HG03039 (cell line): ENCODE data around the gene GALNT6.
A peak's percentile ranks its signal among the peaks of the same experiment; 100 is the strongest.
"Not testable (repeated sequence)": the region's sequence is repeated elsewhere in the genome, so short reads cannot be mapped to it uniquely, and the experiment has no call there.

Source experiments
- ATAC-seq: cut with Tn5 transposase; IDR thresholded peaks from one replicate; pipeline ENCODE4 v1.9.1; 2021; ENCODE audit warnings: mild to moderate bottlenecking, moderate library complexity; ENCODE audit not compliant: unreplicated experiment

Gene GALNT6

DNA sequence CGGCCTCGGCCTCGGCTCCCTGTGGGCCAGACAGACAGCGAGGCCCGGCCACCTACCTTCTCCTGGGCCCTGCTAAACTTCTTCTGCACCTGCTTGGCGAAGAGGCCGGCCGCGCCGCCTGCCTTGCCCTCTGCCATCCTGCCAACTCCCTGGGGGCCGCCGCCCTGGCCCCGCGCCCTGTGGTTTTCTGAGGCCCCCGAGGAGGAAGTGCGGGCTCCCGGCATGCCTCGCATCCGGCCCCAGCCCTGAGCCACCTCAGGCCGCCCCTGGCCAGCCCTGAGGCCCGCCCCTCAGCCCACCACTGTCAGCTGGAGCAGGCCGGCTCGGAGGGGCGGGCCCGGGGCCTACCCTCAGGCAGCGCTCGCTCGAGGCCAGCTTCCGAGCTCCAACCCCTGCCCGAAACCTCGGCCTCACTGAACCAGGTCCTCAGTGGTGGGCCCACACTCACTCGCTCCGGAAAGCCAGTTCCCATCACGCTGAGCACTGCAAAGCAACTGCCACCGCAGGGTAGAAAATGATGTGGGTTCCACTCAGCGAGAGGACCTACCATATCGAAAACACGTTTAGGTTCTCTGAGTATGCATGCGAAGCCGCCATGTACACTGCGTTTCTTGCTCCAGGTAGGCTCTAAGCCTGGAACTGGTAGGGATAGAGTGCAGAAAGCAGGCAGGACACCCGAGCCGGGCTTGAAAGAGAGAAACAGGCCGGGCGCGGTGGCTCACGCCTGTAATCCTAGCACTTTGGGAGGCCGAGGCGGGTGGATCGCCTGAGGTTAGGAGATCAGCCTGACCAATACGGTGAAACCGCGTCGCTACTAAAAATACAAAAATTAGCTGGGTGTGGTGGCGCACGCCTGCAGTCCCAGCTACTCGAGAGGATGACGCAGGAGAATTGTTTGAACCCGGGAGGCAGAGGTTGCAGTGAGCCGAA is 67.0 kb downstream of the GALNT6 start, which contains the start of gene BIN2:
Gene BIN2, minus strand, starts transcription at position 209 of the 930 bp plus-strand sequence. Its CDS starts 72 bp downstream, at position 137.
- ATAC-seq: peak; percentile 42

DNA sequence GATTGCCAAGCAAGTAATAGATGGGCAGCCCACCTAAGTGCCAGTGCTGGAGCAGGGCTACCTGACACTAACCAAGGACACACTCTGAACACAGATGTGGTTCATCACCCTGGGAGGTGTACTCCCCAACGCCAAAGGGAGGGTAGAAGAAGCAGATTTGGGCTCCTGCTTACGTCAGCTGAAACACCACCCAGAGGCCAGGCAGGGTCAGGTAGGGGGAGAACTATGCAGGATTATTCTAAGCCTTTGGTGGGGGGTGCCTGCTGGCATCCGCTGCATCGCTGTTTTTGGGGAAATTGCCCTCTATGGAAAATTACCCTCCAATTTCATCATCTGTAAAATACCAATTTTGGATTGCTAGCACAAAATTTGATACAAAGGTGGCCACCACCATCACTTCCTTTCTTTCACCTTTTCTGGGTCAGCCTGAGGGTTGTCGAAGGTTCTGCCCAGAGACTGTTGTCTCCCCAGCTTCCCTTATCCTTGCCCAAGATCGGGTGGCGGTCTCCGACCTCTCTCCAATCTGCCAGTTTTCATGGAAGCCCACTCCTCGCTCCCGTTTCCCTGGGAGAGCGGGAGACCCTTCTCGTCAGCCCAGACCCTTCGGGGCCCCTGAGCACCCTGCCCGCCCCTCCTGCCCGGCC is 67.8 kb downstream of the GALNT6 start:
- ATAC-seq: no peak

DNA sequence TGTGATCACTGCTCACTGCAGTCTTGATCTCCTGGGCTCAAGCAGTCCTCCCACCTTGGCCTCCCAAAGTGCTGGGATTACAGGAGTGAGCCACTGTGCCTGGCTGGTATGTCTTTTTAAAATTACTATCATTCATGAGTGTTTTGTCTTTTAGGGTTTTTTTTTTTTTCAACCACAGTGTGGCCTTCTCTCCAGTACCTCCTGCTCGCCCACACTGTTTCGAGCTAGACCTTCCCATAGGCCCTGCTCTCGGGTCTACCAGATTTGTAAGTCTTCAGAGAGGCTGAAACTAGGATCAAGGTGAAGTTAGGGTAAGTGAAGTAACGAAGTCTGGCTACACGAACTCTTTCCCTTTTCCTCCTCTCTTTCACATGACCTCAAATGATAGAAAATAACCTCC is 68.8 kb downstream of the GALNT6 start:
- ATAC-seq: no peak

DNA sequence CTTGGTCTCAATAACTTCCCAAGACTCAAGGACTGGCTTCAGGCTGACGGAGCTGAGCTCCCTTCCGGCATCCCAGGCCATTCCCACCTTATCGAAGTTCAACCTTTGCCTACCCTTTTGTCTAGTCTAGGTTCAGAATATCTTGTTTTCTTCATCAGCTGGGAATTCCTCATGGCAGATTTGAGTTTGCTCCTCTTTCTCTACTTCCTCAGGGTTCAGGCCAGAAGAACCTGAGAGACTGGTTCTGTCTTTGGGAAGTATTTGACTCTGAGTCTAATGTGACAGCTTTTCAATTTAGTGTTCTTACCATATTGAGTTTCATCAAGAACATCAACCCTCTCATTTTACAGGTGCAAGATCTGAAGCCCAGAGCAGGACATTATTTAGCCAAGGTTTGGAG is 69.3 kb downstream of the GALNT6 start:
- ATAC-seq: no peak

DNA sequence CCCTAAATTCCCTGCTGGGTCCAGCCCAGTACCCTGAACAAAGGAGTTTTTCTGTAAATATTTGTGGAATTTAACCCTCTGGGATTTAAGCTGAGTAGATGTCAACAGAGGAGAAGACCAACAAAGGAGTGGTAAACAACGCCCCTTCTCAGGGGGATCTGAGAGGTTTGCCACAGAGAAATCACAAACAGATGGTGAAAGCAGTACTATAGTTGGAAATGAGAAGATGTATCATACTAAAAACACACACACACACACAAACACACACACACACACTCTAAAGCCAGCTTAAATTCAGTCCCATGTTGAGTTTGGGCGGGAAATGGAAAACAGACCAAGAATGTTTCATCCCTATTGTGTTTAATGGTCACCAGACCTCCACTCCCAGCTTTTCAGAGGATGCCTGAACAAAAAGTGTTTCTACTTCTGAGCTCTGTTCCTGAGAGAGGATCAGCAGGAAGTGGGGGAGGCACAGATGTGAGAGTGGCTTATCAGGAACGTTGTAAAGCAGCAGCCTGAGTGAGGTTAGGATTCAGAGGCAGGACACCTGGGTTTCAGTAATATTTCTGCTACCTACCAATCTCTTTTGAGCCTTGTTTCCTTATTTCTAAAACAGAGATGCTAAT is 70.4 kb downstream of the GALNT6 start:
- ATAC-seq: no peak

DNA sequence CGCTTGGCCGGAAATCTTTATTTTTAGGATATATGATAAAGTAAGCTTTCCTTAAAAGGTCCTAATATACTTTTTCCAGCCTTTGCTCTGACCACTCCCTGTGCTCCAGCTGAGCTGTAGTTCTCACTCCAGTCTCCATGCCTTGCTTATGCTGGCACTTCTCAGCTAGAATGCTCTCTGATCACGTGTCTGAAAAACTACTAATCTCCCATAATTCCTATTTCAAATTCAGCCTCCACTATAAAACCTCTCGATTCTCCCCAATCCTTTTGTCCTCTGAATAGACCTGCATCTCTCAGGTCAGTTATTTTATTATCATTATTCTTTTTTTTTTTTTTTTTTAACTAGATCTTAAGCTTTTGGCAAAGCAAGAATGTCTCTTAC is 70.9 kb downstream of the GALNT6 start:
- ATAC-seq: no peak

DNA sequence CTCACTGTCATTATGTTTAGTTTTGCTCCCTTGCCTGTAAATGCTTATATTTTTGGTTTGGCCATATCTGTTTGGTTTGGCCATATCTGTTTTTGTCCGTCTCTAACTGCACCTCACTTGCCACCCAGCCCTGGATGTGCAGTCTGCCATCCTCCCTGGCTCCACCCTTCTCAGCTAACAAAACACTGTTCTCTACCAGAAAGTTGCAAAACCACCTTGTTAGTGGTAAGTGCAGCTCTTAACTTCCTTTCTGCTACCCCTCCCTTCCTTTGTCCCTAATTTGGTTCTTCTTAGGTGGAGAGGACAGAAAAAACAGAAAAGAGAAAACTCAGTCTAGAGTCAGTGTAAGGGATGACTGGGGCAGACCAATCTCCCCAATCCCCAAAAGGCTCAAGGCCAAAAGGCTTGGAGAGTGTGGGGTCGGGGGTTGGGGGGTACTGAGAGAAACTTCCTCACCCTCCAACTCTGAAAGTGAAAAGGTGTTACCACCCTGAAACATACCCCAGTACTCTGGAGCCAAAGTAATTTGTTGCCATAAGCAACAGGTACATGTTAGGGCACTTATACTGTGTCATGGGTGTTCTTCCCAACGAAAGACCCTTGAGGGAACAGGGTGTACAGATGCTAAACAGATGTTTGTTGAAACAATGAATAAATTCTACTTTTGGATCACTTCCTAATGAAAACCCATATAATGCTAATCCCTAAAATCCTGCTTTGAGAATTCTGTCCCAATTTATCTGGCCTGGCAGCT is 72.2 kb downstream of the GALNT6 start:
- no peak for ATAC-seq

DNA sequence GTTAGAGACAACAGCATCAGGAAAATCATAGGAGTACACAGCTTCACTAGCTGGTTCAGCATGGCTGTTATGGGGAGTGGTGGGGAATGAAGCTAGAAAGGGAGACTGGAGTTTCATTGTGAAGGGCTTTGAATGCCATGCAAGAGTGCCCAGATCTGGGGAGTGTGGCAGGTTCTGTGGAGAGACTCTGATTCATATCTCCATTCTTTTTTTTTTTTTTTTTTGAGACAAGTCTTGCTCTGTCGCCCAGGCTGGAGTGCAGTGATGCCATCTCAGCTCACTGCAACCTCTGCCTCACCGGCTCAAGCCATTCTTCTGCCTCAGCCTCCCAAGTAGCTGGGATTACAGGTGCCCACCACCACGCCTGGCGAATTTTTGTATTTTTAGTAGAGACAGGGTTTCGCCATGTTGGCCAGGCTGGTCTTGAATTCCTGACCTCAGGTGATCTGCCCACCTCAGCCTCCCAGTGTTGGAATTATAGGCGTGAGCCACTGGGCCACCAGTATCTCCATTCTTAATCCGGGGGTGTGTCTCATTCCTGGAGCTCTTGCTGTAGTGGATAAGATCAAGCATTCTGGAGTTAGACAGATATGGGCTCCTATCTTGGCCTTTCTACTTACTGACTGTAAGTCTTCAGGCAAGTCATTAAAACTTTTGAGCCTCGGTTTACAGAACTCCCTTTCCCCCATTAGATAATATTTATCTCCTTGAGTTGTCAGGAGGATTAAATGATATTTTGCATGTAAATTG is 73.0 kb downstream of the GALNT6 start:
- not testable (repeated sequence) for ATAC-seq

DNA sequence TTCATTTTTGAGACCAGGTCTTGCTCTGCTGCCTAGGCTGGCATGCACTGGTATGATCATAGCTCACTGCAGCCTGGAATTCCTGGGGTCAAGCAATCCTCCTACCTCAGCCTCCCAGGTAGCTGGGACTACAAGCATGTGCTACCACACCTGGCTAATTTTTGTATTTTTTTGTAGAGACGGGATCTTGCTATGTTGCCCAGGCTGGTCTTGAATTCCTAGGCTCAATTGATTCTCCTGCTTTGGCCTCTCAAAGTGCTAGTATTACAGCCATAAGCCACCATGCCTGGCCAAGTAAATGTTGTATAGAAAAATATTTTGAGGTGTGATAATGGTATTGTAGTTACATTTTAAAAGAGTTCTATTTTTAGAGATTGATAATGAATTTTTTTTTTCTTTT is 79.8 kb downstream of the GALNT6 start:
- ATAC-seq: no peak

DNA sequence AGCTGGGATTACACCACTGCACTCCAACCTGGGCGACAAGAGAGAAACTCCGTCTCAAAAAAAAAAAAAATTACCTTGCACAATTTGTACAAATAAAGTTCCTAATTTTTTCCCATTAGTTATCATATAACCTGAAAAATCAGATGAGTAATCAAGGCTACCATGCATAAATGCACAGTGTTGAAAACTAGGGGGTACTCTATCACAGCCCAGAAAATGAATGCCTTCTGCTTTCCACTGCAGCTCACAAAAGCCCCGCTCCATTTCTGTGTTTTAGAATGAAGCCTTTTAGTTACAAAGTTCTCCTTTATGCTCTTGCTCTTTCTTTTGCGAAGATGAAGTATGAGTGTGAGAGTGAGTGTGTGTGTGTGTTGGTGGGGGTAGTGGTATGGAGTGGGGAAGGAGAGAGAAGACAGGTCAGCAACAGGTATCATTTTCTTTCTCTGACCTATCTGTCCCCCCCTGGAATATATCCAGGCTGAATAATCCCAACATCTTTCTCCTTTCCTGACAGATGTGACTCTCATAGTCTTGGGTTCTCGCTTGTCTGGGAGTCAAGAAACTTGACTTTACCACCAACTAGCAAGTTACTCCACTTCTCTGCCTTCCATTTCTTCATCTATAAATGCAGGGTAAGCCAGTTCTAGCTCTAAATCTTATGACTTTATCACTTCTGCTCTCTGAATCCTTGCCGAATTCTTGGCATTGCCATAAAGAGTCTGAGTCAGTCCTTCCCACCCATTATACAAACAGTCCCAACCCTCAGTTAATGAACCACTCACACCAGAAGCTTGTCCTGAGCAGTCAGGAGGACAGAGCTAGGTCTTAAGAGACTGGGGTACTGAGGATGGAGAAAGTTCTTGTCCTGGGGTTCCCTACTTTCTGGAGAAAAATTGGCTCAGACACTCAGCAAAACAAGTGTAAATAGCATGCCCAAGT is 83.3 kb downstream of the GALNT6 start:
- no peak for ATAC-seq

DNA sequence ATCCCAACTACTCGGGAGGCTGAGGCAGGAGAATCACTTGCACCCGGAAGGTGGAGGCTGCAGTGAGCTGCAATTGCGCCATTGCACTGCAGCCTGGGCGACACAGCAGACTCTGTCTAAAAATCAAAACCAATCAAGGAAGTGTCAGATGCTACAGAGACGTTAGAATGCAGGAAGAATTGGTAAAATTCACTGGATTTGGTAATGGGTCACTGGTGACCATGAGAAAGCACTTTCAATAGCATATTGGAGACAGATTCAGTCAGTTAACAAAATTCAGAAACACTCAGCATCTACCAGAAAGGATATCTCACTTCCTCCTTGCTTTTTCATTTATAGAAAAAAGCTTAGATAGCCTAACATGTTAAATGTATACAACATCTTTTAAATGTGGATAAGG is 84.7 kb downstream of the GALNT6 start:
- no peak for ATAC-seq
